Loucy (cell line): ENCODE data around the gene MCF2L2.

Experiments used
- CTCF ChIP-seq: fragments of 200-600 bp; sonication (generic); conservative IDR thresholded peaks from 2 replicates; pipeline ENCODE4 v1.5.1; 2014; ENCODE audit warnings: mild to moderate bottlenecking, antibody characterized with exemption, low read length
- EZH2phosphoT487 ChIP-seq: fragments of 200-600 bp; IDR thresholded peaks from 2 replicates; pipeline ENCODE4 v1.6.1; 2018; ENCODE audit warnings: antibody characterized with exemption, mild to moderate bottlenecking, moderate library complexity, borderline replicate concordance

- TF ChIP-seq CTCF (peak; percentile 20; the same call in 1 of the 2 replicates), EZH2phosphoT487 (no peak)
These were observed 249.4 kb downstream of the MCF2L2 start for GRCh38 chr3:183178833-183179549.
